ENCODE measurements around the gene LAMC1. TPM values are rescaled to one million over a fixed set of nuclear protein-coding genes. Genes with fewer than 3 reads are reported as not detected.

The LAMC1 gene
- polyA plus RNA-seq, 1 donor (not counting 4 experiments of a cell fraction or from before 2014, with no cell fraction given), result 66.6 TPM

GRCh38 chr1:183167676-183168075, 144.5 kb downstream of the LAMC1 start:
- no peak overlapping the region for H3K9ac ChIP-seq (ENCODE audit: control insufficient read depth, extremely low read depth, insufficient read depth, low read length)
- dilution Hi-C loops (cut with MboI; ENCODE audit: extremely low pct_ligation_motif_present, low sequenced_read_pairs), result no loop called here
- no peaks in the 10 kb centered on the region for H3K36me3 ChIP-seq (ENCODE audit: control insufficient read depth in 2 of 2, extremely low read depth in 1 of 2, insufficient read depth in 2 of 2, low read length in 2 of 2)
- no peak overlapping the region for H3K4me3 ChIP-seq (ENCODE audit: control insufficient read depth in 2 of 3, extremely low read depth in 1 of 3, insufficient read depth in 2 of 3, low read depth in 1 of 3, low read length in 3 of 3)
- H3K4me1 ChIP-seq (ENCODE audit: control insufficient read depth, extremely low read depth, insufficient read depth, low read length), result peaks cover 32% of the 10 kb centered on the region
- TF ChIP-seq, protein P1, sequence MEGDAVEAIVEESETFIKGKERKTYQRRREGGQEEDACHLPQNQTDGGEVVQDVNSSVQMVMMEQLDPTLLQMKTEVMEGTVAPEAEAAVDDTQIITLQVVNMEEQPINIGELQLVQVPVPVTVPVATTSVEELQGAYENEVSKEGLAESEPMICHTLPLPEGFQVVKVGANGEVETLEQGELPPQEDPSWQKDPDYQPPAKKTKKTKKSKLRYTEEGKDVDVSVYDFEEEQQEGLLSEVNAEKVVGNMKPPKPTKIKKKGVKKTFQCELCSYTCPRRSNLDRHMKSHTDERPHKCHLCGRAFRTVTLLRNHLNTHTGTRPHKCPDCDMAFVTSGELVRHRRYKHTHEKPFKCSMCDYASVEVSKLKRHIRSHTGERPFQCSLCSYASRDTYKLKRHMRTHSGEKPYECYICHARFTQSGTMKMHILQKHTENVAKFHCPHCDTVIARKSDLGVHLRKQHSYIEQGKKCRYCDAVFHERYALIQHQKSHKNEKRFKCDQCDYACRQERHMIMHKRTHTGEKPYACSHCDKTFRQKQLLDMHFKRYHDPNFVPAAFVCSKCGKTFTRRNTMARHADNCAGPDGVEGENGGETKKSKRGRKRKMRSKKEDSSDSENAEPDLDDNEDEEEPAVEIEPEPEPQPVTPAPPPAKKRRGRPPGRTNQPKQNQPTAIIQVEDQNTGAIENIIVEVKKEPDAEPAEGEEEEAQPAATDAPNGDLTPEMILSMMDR (optimal IDR thresholded peaks at IDR 0.05 in 1 of 3, IDR thresholded peaks at IDR 0.05 in 1 of 3, conservative IDR thresholded peaks at IDR 0.05 in 1 of 3; ENCODE audit: extremely low read depth in 1 of 3, insufficient read depth in 2 of 3, low read length in 3 of 3), result no peak
- no peak for TF ChIP-seq EZH2 (IDR thresholded peaks at IDR 0.05; ENCODE audit: low read length)
- H3K27ac ChIP-seq (ENCODE audit: control insufficient read depth, insufficient read depth, low read length), result no peak overlapping the region
- no peak overlapping the region for H3K4me2 ChIP-seq (ENCODE audit: control insufficient read depth, extremely low read depth, insufficient read depth, low read depth, low read length)
- H3K27me3 ChIP-seq (ENCODE audit: control insufficient read depth, extremely low read depth, insufficient read depth, low read length), result no peaks in the 10 kb centered on the region
- no peak overlapping the region for H2AFZ ChIP-seq (ENCODE audit: control insufficient read depth, low read length)
- DNase-seq (ENCODE audit: low read depth, low spot score) (no peak), FAIRE-seq (peak; percentile 20)
- no peaks in the 10 kb centered on the region for H3K9me3 ChIP-seq (ENCODE audit: control insufficient read depth, low read depth, low read length)
- no peaks in the 10 kb centered on the region for H4K20me1 ChIP-seq (ENCODE audit: control insufficient read depth, extremely low read depth, insufficient read depth, low read length)
- H3K9me1 ChIP-seq (ENCODE audit: control insufficient read depth, extremely low read depth, insufficient read depth, low read length), result no peaks in the 10 kb centered on the region
- no peaks in the 10 kb centered on the region for H3K79me2 ChIP-seq (ENCODE audit: control insufficient read depth, insufficient read depth, low read length)

DNA sequence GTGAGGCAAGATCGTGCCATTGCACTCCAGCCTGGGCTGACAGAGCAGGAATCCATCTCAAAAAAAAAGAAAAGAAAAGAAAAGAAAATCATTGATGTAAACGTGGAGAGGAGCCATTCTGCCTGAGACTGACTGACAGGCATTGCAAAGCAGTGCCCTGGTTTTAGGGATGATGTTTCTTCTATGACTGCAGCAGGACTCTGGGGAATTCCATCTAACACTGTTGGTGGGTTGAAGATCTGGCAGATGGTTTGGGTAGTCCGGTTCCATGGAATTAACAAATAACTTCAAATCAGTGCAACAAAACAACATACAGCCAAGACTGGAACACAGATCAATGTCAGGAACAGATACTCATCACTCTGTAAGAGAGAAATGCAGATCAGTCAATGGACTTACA, 145.1 kb downstream of the LAMC1 start:
- Histone ChIP-seq H3K4me2 (ENCODE audit: control insufficient read depth, extremely low read depth, insufficient read depth, low read depth, low read length) (no peak overlapping the region), H3K4me3 (ENCODE audit: control insufficient read depth in 2 of 3, extremely low read depth in 1 of 3, insufficient read depth in 2 of 3, low read depth in 1 of 3, low read length in 3 of 3) (no peak overlapping the region), H3K9me1 (ENCODE audit: control insufficient read depth, extremely low read depth, insufficient read depth, low read length) (no peaks in the 10 kb centered on the region), H3K9me3 (ENCODE audit: control insufficient read depth, low read depth, low read length) (no peaks in the 10 kb centered on the region), H4K20me1 (ENCODE audit: control insufficient read depth, extremely low read depth, insufficient read depth, low read length) (no peaks in the 10 kb centered on the region), H3K36me3 (ENCODE audit: control insufficient read depth in 2 of 2, extremely low read depth in 1 of 2, insufficient read depth in 2 of 2, low read length in 2 of 2) (no peaks in the 10 kb centered on the region), H3K27ac (ENCODE audit: control insufficient read depth, insufficient read depth, low read length) (no peak overlapping the region), H3K4me1 (ENCODE audit: control insufficient read depth, extremely low read depth, insufficient read depth, low read length) (peaks cover 26% of the 10 kb centered on the region), H3K27me3 (ENCODE audit: control insufficient read depth, extremely low read depth, insufficient read depth, low read length) (no peaks in the 10 kb centered on the region), H3K9ac (ENCODE audit: control insufficient read depth, extremely low read depth, insufficient read depth, low read length) (no peak overlapping the region), H3K79me2 (ENCODE audit: control insufficient read depth, insufficient read depth, low read length) (no peaks in the 10 kb centered on the region), H2AFZ (ENCODE audit: control insufficient read depth, low read length) (peak overlapping the region; percentile 46)
- no peak for DNase-seq (ENCODE audit: low read depth, low spot score)
- dilution Hi-C loops (cut with MboI; ENCODE audit: extremely low pct_ligation_motif_present, low sequenced_read_pairs), result no loop called here
- TF ChIP-seq, protein P1 (optimal IDR thresholded peaks at IDR 0.05 in 1 of 3, IDR thresholded peaks at IDR 0.05 in 1 of 3, conservative IDR thresholded peaks at IDR 0.05 in 1 of 3; ENCODE audit: extremely low read depth in 1 of 3, insufficient read depth in 2 of 3, low read length in 3 of 3), result no peak
- TF ChIP-seq EZH2 (IDR thresholded peaks at IDR 0.05; ENCODE audit: low read length), result no peak
- FAIRE-seq, result no peak

Data from keratinocyte (primary cell).